ENCODE measurements around the gene COX20. TPM values are rescaled to one million over a fixed set of nuclear protein-coding genes. Genes with fewer than 3 reads are reported as not detected.
A peak's percentile ranks its signal among the peaks of the same experiment; 100 is the strongest.
"Not testable (repeated sequence)": the region's sequence is repeated elsewhere in the genome, so short reads cannot be mapped to it uniquely, and the experiment has no call there.

Gene COX20
- 10 to 100 TPM; 57.8 to 68.5 (median 63.0) TPM for total RNA-seq
- 121 TPM for polyA plus RNA-seq
- long read RNA-seq, donor 1, transcript COX20-202 (3 exons, 1,005 nt), result minor isoform, 54 of 169 reads
- long read RNA-seq, donor 1, transcript COX20-203 (4 exons, 2,631 nt), result major isoform, 91 of 169 reads
- long read RNA-seq, donor 1, partial matches to known transcripts, result 3 of 169 reads
- long read RNA-seq, donor 1, other reads (novel, unspliced or antisense), result 16 of 169 reads
- long read RNA-seq, donor 2, transcript COX20-202 (3 exons, 1,005 nt), result major isoform, 61 of 109 reads
- long read RNA-seq, donor 2, transcript COX20-203 (4 exons, 2,631 nt), result minor isoform, 41 of 109 reads
- long read RNA-seq, donor 2, partial matches to known transcripts, result 1 of 109 reads
- long read RNA-seq, donor 2, other reads (novel, unspliced or antisense), result 6 of 109 reads
- long read RNA-seq, donor 3, transcript COX20-202 (3 exons, 1,005 nt), result minor isoform, 85 of 233 reads
- long read RNA-seq, donor 3, transcript COX20-203 (4 exons, 2,631 nt), result major isoform, 125 of 233 reads
- long read RNA-seq, donor 3, partial matches to known transcripts, result 3 of 233 reads
- long read RNA-seq, donor 3, other reads (novel, unspliced or antisense), result 13 of 233 reads
- long read RNA-seq, donor 4, transcript COX20-202 (3 exons, 1,005 nt), result major isoform, 53 of 104 reads
- long read RNA-seq, donor 4, transcript COX20-203 (4 exons, 2,631 nt), result minor isoform, 39 of 104 reads
- long read RNA-seq, donor 4, partial matches to known transcripts, result 3 of 104 reads
- long read RNA-seq, donor 4, other reads (novel, unspliced or antisense), result 7 of 104 reads

- under 1% methylated on average over 77 of the region's 77 CpGs for WGBS
- H3K4me1 ChIP-seq (ENCODE audit: control insufficient read depth, insufficient read depth, low read length), result peaks cover 4% of the 10 kb centered on the region
- DNase-seq, result peak; percentile 91 to 98 (median 97)
- no peaks in the 10 kb centered on the region for H3K9me3 ChIP-seq (ENCODE audit: control insufficient read depth, low read length)
- peak; percentile 91 to 93 for ATAC-seq
- peak within 1 kb of the TSS; percentile 95 for H3K4me3 ChIP-seq (ENCODE audit: low read length)
- intact Hi-C loops (cut with DNase I), result loop anchor here in 3 of 4 donors (2.0 to 10.0 kb wide), 3 partner anchors 27 to 209 kb away; no protein-coding TSS in a partner anchor
- no peaks in the 10 kb centered on the region for H3K27me3 ChIP-seq (ENCODE audit: control insufficient read depth, insufficient read depth)
- H3K27ac ChIP-seq (ENCODE audit: low read length), result peak within 1 kb of the TSS; percentile 93
Measured at GRCh38 chr1:244835276-244836134, at the start of gene COX20. COX20 (plus strand) TSS chr1:244835658; CDS start chr1:244835715, 57 bp downstream.

GRCh38 chr1:244788493-244789275 is 46.8 kb upstream of the COX20 start:
- Histone ChIP-seq H3K4me1 (ENCODE audit: control insufficient read depth, insufficient read depth, low read length) (no peaks in the 10 kb centered on the region), H3K9me3 (ENCODE audit: control insufficient read depth, low read length) (no peaks in the 10 kb centered on the region), H3K27me3 (ENCODE audit: control insufficient read depth, insufficient read depth) (no peaks in the 10 kb centered on the region), H3K4me3 (ENCODE audit: low read length) (no peak overlapping the region), H3K27ac (ENCODE audit: low read length) (no peak overlapping the region)
- ATAC-seq, result no peak
- intact Hi-C loops (cut with DNase I), result no loop called here
- WGBS, result 77% methylated on average over 23 of the region's 23 CpGs
- no peak for DNase-seq

GRCh38 chr1:244789276-244789580 is 46.2 kb upstream of the COX20 start:
- Histone ChIP-seq H3K27ac (ENCODE audit: low read length) (no peak overlapping the region), H3K27me3 (ENCODE audit: control insufficient read depth, insufficient read depth) (no peaks in the 10 kb centered on the region), H3K4me3 (ENCODE audit: low read length) (no peak overlapping the region), H3K4me1 (ENCODE audit: control insufficient read depth, insufficient read depth, low read length) (no peaks in the 10 kb centered on the region), H3K9me3 (ENCODE audit: control insufficient read depth, low read length) (no peaks in the 10 kb centered on the region)
- intact Hi-C loops (cut with DNase I), result no loop called here
- ATAC-seq, result no peak
- 63% methylated on average over 4 of the region's 4 CpGs for WGBS
- no peak for DNase-seq

GRCh38 chr1:244789731-244790130 is 45.7 kb upstream of the COX20 start:
- no peak overlapping the region for H3K27ac ChIP-seq (ENCODE audit: low read length)
- no peak overlapping the region for H3K4me3 ChIP-seq (ENCODE audit: low read length)
- no peak for ATAC-seq
- 45% methylated on average over 4 of the region's 4 CpGs for WGBS
- DNase-seq, result no peak
- no peaks in the 10 kb centered on the region for H3K27me3 ChIP-seq (ENCODE audit: control insufficient read depth, insufficient read depth)
- H3K4me1 ChIP-seq (ENCODE audit: control insufficient read depth, insufficient read depth, low read length), result no peaks in the 10 kb centered on the region
- intact Hi-C loops (cut with DNase I), result no loop called here
- no peaks in the 10 kb centered on the region for H3K9me3 ChIP-seq (ENCODE audit: control insufficient read depth, low read length)

- no peak overlapping the region for H3K27ac ChIP-seq (ENCODE audit: low read length)
Measured at GRCh38 chr1:244791061-244791460, 44.4 kb upstream of the COX20 start.

GRCh38 chr1:244792188-244792850 is 43.1 kb upstream of the COX20 start:
- DNase-seq (peak in 1 of 3 donors; percentile 72), ATAC-seq (no peak)
- H3K4me3 ChIP-seq (ENCODE audit: low read length), result no peak overlapping the region
- H3K9me3 ChIP-seq (ENCODE audit: control insufficient read depth, low read length), result no peaks in the 10 kb centered on the region
- H3K4me1 ChIP-seq (ENCODE audit: control insufficient read depth, insufficient read depth, low read length), result no peaks in the 10 kb centered on the region
- WGBS, result 66% methylated on average over 5 of the region's 5 CpGs
- no peak overlapping the region for H3K27ac ChIP-seq (ENCODE audit: low read length)
- intact Hi-C loops (cut with DNase I), result no loop called here
- no peaks in the 10 kb centered on the region for H3K27me3 ChIP-seq (ENCODE audit: control insufficient read depth, insufficient read depth)

More at GRCh38 chr1:244791061-244791460, 44.4 kb upstream of the COX20 start:
- no peaks in the 10 kb centered on the region for H3K4me1 ChIP-seq (ENCODE audit: control insufficient read depth, insufficient read depth, low read length)
- intact Hi-C loops (cut with DNase I), result no loop called here
- no peak overlapping the region for H3K4me3 ChIP-seq (ENCODE audit: low read length)
- ATAC-seq, result no peak
- H3K9me3 ChIP-seq (ENCODE audit: control insufficient read depth, low read length), result no peaks in the 10 kb centered on the region
- no peaks in the 10 kb centered on the region for H3K27me3 ChIP-seq (ENCODE audit: control insufficient read depth, insufficient read depth)
- no peak for DNase-seq
- WGBS, result 96% methylated on average over 3 of the region's 3 CpGs

- ATAC-seq (peak in 1 of 2 donors; percentile 28), DNase-seq (no peak)
- 92% methylated on average over 9 of the region's 9 CpGs for WGBS
- Histone ChIP-seq H3K27ac (ENCODE audit: low read length) (no peak overlapping the region), H3K4me3 (ENCODE audit: low read length) (no peak overlapping the region), H3K4me1 (ENCODE audit: control insufficient read depth, insufficient read depth, low read length) (no peaks in the 10 kb centered on the region), H3K27me3 (ENCODE audit: control insufficient read depth, insufficient read depth) (no peaks in the 10 kb centered on the region), H3K9me3 (ENCODE audit: control insufficient read depth, low read length) (no peaks in the 10 kb centered on the region)
- intact Hi-C loops (cut with DNase I), result loop anchor here in 2 of 4 donors (2.0 kb wide), 2 partner anchors 189 to 191 kb away; no protein-coding TSS in a partner anchor
Measured at GRCh38 chr1:244794071-244794470, 41.4 kb upstream of the COX20 start.

GRCh38 chr1:244794516-244794915 is 40.9 kb upstream of the COX20 start:
- intact Hi-C loops (cut with DNase I), result loop anchor here in 2 of 4 donors (2.0 kb wide), 2 partner anchors 190 to 192 kb away; no protein-coding TSS in a partner anchor
- H3K4me1 ChIP-seq (ENCODE audit: control insufficient read depth, insufficient read depth, low read length); ATAC-seq; H3K9me3 ChIP-seq (ENCODE audit: control insufficient read depth, low read length); DNase-seq; H3K4me3 ChIP-seq (ENCODE audit: low read length); H3K27ac ChIP-seq (ENCODE audit: low read length); H3K27me3 ChIP-seq (ENCODE audit: control insufficient read depth, insufficient read depth): not testable (repeated sequence)
- 89% methylated on average over 6 of the region's 6 CpGs for WGBS

GRCh38 chr1:244796719-244797406 is 38.6 kb upstream of the COX20 start:
- DNase-seq (peak in 1 of 3 donors; percentile 63), ATAC-seq (peak; percentile 65 to 67)
- Histone ChIP-seq H3K27ac (ENCODE audit: low read length) (no peak overlapping the region), H3K27me3 (ENCODE audit: control insufficient read depth, insufficient read depth) (no peaks in the 10 kb centered on the region), H3K4me3 (ENCODE audit: low read length) (no peak overlapping the region), H3K4me1 (ENCODE audit: control insufficient read depth, insufficient read depth, low read length) (no peaks in the 10 kb centered on the region), H3K9me3 (ENCODE audit: control insufficient read depth, low read length) (no peaks in the 10 kb centered on the region)
- WGBS, result 44% methylated on average over 10 of the region's 10 CpGs
- intact Hi-C loops (cut with DNase I), result loop anchor here in 2 of 4 donors (2.0 to 5.0 kb wide), 2 partner anchors 192 to 195 kb away; no protein-coding TSS in a partner anchor
